GM13977 (cell line): ENCODE data around the gene CEP44.

Source experiments
- DNase-seq: peaks from one replicate; pipeline ENCODE4 v3.0.0; 2012; ENCODE audit warnings: low spot score
- CTCF ChIP-seq: IDR thresholded peaks from 2 replicates; pipeline ENCODE4 v1.5.1; 2012; ENCODE audit warnings: mild to moderate bottlenecking, control low read depth; ENCODE audit not compliant: insufficient read depth; ENCODE audit errors: extremely low read depth, missing control alignments
- in situ Hi-C: fragments of 300-500 bp; cut with MboI; formaldehyde crosslinking; loops from one replicate; pipeline ENCODE4 v1.12.0; 2022; ENCODE audit warnings: low sequenced_read_pairs, low pct_unique_long_range_greater_than_20kb, mixed read lengths, inconsistent platforms; ENCODE audit not compliant: unreplicated experiment

Gene CEP44

GRCh38 chr4:174332741-174333493 lies 49.2 kb downstream of the CEP44 start:
- DNase-seq: no peak
- TF ChIP-seq CTCF: no peak
- in situ Hi-C loops: no loop called here

GRCh38 chr4:174334628-174335027 lies 50.9 kb downstream of the CEP44 start:
- TF ChIP-seq CTCF: no peak
- in situ Hi-C loops: no loop called here
- peak; percentile 35 for DNase-seq

GRCh38 chr4:174340714-174341113 lies 57.0 kb downstream of the CEP44 start:
- DNase-seq: no peak
- in situ Hi-C loops: no loop called here
- TF ChIP-seq CTCF: no peak

GRCh38 chr4:174349156-174349555 lies 65.4 kb downstream of the CEP44 start:
- TF ChIP-seq CTCF: no peak
- DNase-seq: no peak
- in situ Hi-C loops: no loop called here

- TF ChIP-seq CTCF: no peak
These were observed 68.5 kb downstream of the CEP44 start for GRCh38 chr4:174352061-174352819.

GRCh38 chr4:174357321-174357720 lies 73.6 kb downstream of the CEP44 start:
- no peak for DNase-seq
- in situ Hi-C loops: loop anchor here (25.0 kb wide), 2 partner anchors 280 to 355 kb away; no protein-coding TSS in a partner anchor
- TF ChIP-seq CTCF: no peak

More at GRCh38 chr4:174352061-174352819, 68.5 kb downstream of the CEP44 start:
- in situ Hi-C loops: loop anchor here (25.0 kb wide), 2 partner anchors 285 to 360 kb away; no protein-coding TSS in a partner anchor
- DNase-seq: no peak
